Calu3 (cell line): ENCODE results near the gene NBPF14. TPM values are rescaled to one million over a fixed set of nuclear protein-coding genes. Genes with fewer than 3 reads are reported as not detected.
"Not testable (repeated sequence)": the region's sequence is repeated elsewhere in the genome, so short reads cannot be mapped to it uniquely, and the experiment has no call there.

Experiments used
- BruUV-seq: library from RNA; stranded (reverse); fragments of 400-500 nt; replicated peaks from 2 replicates; lab custom pipeline; 2021; lab: Mats Ljungman, UMichigan
- CTCF ChIA-PET: fragments of 300-600 bp; sonication (Branson Sonifier 250); formaldehyde crosslinking; loops from one replicate; lab custom pipeline; 2022; ENCODE audit warnings: antibody characterized with exemption; lab: Charles Lee
- DNase-seq: peaks from one replicate; pipeline ENCODE4 v3.0.0; 2022
- H3K27ac Mint-ChIP-seq: one replicate; pipeline ENCODE4 v1.8.0; 2022; ENCODE audit warnings: mixed read lengths; ENCODE audit not compliant: unreplicated experiment
- H3K27me3 Mint-ChIP-seq: one replicate; pipeline ENCODE4 v1.8.0; 2022; ENCODE audit warnings: mixed read lengths; ENCODE audit not compliant: unreplicated experiment
- H3K36me3 Mint-ChIP-seq: one replicate; pipeline ENCODE4 v1.8.0; 2022; ENCODE audit warnings: mild to moderate bottlenecking, moderate library complexity, mixed read lengths; ENCODE audit not compliant: insufficient read depth, unreplicated experiment
- H3K4me1 Mint-ChIP-seq: one replicate; pipeline ENCODE4 v1.8.0; 2022; ENCODE audit warnings: mild to moderate bottlenecking, low read depth, mixed read lengths; ENCODE audit not compliant: unreplicated experiment
- H3K4me3 Mint-ChIP-seq: one replicate; pipeline ENCODE4 v1.8.0; 2022; ENCODE audit warnings: mild to moderate bottlenecking, low read depth, moderate library complexity, mixed read lengths; ENCODE audit not compliant: unreplicated experiment
- H3K9me3 Mint-ChIP-seq: one replicate; pipeline ENCODE4 v1.8.0; 2022; ENCODE audit warnings: low read depth, mixed read lengths; ENCODE audit not compliant: unreplicated experiment
- intact Hi-C: fragments of 100-400 bp; cut with micrococcal nuclease; formaldehyde crosslinking; loops from one replicate; pipeline ENCODE4 v1.10.0; 2022; ENCODE audit not compliant: unreplicated experiment
- total RNA-seq: library from RNA; stranded (reverse); gene quantifications from 2 replicates; pipeline ENCODE4 v1.2.3, GENCODE V29; 2022

NBPF14 gene
- total RNA-seq, 1 experiment from 2014 or later, result 30.7 TPM

- H3K27me3 Mint-ChIP-seq, H3K27ac Mint-ChIP-seq, H3K36me3 Mint-ChIP-seq, BruUV-seq, H3K9me3 Mint-ChIP-seq, H3K4me1 Mint-ChIP-seq, intact Hi-C loops, CTCF ChIA-PET, DNase-seq, H3K4me3 Mint-ChIP-seq: not testable (repeated sequence)
Observed at GRCh38 chr1:148483029-148483428, 112.8 kb downstream of the NBPF14 start, which contains the start of gene PPIAL4G. Gene PPIAL4G, minus strand, starts transcription at chr1:148483302. Its CDS starts 50 bp downstream, at chr1:148483252.

Other genes with a start within 250 kb of the NBPF14 start
- not detected in 2 replicates for gene PPIAL4G, start 112.7 kb downstream of the NBPF14 start, total RNA-seq
- 0.78 and 1.7 TPM in 2 replicates for gene NUDT4B, start 152.8 kb upstream of the NBPF14 start, total RNA-seq
- gene PDE4DIP, start 248.4 kb upstream of the NBPF14 start, total RNA-seq, result 16.4 and 19.9 TPM in 2 replicates